SK-N-SH (cell line): Measurements from ENCODE around the gene SHB.

ENCODE experiments used
- CTCF ChIP-seq: fragments of 200-600 bp; sonication (generic); IDR thresholded peaks from 2 replicates; pipeline ENCODE4 v1.6.1; 2017; ENCODE audit warnings: antibody characterized with exemption, mild to moderate bottlenecking, moderate library complexity
- ELF1 ChIP-seq: IDR thresholded peaks from 2 replicates; pipeline ENCODE4 v1.4.0; 2012
- EP300 ChIP-seq, 2 experiments: IDR thresholded peaks; 2 replicates each; pipeline versions ENCODE4 v1.4.0 to v1.6.1; 2012; ENCODE audit warnings: borderline replicate concordance in 1 of 2, low read depth in 1 of 2, low read length in 1 of 2
- MAX ChIP-seq: IDR thresholded peaks from 2 replicates; pipeline ENCODE4 v1.4.0; 2012; ENCODE audit warnings: low read depth
- NFIC ChIP-seq: IDR thresholded peaks from 2 replicates; pipeline ENCODE4 v1.4.0; 2012; ENCODE audit warnings: borderline replicate concordance
- RAD21 ChIP-seq: IDR thresholded peaks from 2 replicates; pipeline ENCODE4 v1.6.1; 2012; ENCODE audit warnings: mild to moderate bottlenecking, low read length
- TAF1 ChIP-seq: IDR thresholded peaks from 2 replicates; pipeline ENCODE4 v1.6.1; 2012; ENCODE audit warnings: low read depth, mild to moderate bottlenecking, low read length, moderate library complexity, borderline replicate concordance
- YY1 ChIP-seq: IDR thresholded peaks from 2 replicates; pipeline ENCODE4 v1.4.0; 2012; ENCODE audit warnings: low read depth, mild to moderate bottlenecking

DNA sequence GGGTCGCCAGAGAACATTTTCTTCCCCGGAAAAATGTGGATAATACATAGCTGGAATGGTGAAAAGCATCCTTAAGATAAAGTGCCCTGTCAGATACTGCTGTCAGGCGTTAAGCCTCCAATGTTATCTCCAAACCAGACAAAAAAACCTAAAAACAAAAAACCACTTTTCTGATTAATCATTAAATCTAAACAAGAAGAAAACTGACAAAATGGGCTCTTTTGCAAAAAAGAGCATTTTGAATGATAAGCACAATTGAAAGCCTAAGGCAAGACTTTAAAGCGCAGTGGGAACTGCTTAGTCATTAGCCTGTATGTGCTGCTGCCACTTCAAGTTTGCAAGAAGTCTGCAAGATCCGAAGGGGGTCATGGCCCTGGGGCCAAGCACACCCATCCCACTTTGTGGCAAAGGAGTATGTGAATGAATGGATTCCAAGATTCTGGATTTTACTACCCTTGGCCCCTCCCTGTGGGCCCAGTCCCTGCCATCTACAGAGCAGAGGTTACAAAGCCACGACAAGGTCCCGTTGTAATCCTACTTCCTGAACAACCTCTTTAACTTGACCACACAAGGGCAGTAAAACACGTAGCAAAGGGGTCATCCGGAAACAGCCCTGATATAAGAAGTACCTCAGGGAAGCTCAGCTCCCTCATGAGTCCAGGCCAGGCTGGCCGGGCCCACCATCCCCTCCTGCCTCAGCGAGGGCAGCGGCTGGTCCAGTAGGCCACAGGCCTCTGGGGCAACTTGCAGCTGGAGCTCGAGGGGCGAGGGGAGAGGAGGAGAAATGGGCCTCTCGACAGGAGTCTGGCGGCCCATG lies 29.7 kb downstream of the SHB start:
- TF ChIP-seq TAF1 (no peak), EP300 (IDR thresholded peaks at IDR 0.05; ENCODE audit: borderline replicate concordance in 1 of 2, low read depth in 1 of 2, low read length in 1 of 2) (peak in 1 of 2 experiments; percentile 14; a peak in 1 of 4 replicates), MAX (no peak), RAD21 (0 out of 2 replicates have a peak, but pooled peaks have one; percentile 1), NFIC (no peak; the same call in 1 of the 2 replicates), YY1 (no peak), CTCF (no peak), ELF1 (no peak)
